AG04449 (cell line): Measurements from ENCODE around the gene OR5B21.

Experiments
- CTCF ChIA-PET: fragments of 350-600 bp; formaldehyde crosslinking; extraction: SDS; loops from one replicate; lab custom pipeline; 2021; ENCODE audit warnings: antibody characterized with exemption; lab: Yijun Ruan, JAX
- POLR2A ChIA-PET: fragments of 400-600, 350-600 bp; formaldehyde crosslinking; extraction: SDS; loops from one replicate; lab custom pipeline; 2020; ENCODE audit warnings: antibody characterized with exemption, inconsistent platforms; lab: Yijun Ruan, JAX
- DNase-seq: peaks from one replicate; pipeline ENCODE4 v3.0.0-alpha.2; 2010; ENCODE audit warnings: low read depth, low spot score
- H3K4me3 ChIP-seq: 2 replicates; pipeline ENCODE4 v1.5.1; 2011; ENCODE audit warnings: low read depth, mild to moderate bottlenecking, control low read depth, low read length
- TF ChIP-seq, protein P1 (sequence below): IDR thresholded peaks from one replicate; pipeline ENCODE4 v1.5.1; 2011; ENCODE audit warnings: mild to moderate bottlenecking, moderate library complexity, low read length, control low read depth, inconsistent platforms; ENCODE audit not compliant: insufficient read depth; ENCODE audit errors: missing control alignments

OR5B21 gene

GRCh38 chr11:58508005-58508404 is at the start of gene OR5B21:
Gene OR5B21 (minus strand): TSS chr11:58508105. CDS start chr11:58508105, 0 bp downstream.
- ChIA-PET CTCF (interaction anchor here (0.7 kb wide), 1 partner anchor 16 kb away, joined by 5 read pairs; no protein-coding TSS in a partner anchor), POLR2A (no interaction called here)
- DNase-seq: no peak
- TF ChIP-seq, protein P1, sequence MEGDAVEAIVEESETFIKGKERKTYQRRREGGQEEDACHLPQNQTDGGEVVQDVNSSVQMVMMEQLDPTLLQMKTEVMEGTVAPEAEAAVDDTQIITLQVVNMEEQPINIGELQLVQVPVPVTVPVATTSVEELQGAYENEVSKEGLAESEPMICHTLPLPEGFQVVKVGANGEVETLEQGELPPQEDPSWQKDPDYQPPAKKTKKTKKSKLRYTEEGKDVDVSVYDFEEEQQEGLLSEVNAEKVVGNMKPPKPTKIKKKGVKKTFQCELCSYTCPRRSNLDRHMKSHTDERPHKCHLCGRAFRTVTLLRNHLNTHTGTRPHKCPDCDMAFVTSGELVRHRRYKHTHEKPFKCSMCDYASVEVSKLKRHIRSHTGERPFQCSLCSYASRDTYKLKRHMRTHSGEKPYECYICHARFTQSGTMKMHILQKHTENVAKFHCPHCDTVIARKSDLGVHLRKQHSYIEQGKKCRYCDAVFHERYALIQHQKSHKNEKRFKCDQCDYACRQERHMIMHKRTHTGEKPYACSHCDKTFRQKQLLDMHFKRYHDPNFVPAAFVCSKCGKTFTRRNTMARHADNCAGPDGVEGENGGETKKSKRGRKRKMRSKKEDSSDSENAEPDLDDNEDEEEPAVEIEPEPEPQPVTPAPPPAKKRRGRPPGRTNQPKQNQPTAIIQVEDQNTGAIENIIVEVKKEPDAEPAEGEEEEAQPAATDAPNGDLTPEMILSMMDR: no peak
- no peak within 1 kb of the TSS for H3K4me3 ChIP-seq

GRCh38 chr11:58549644-58550043 is 41.7 kb upstream of the OR5B21 start:
- no peak for DNase-seq
- no peak overlapping the region for H3K4me3 ChIP-seq
- TF ChIP-seq, protein P1: no peak
- CTCF ChIA-PET: no interaction called here
- POLR2A ChIA-PET: no interaction called here

DNA sequence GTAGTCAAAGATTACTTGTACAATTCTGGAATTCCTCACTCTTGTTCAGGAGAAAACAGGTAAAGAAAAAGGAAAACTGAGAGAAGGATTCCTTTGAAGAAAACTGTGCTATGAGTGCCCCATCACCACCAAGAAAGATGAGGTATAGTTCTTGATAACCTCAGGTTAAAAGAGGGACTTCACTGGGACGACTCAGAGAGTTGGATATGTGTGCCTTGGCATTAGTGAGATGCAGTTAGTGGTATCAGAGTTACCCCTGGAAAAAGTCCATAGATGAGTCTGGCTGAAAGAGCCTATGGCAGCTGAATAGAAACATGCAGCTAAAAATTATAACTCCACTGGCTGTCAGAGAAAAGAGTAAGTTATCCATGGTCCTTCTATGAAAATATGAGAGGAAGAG is 38.9 kb upstream of the OR5B21 start:
- TF ChIP-seq, protein P1: no peak
- H3K4me3 ChIP-seq: no peak overlapping the region
- ChIA-PET POLR2A (no interaction called here), CTCF (interaction anchor here (1.0 to 1.4 kb wide), 4 partner anchors 21 to 23 kb away, joined by 3 to 5 read pairs (median 4); no protein-coding TSS in a partner anchor)
- no peak for DNase-seq

- POLR2A ChIA-PET: no interaction called here
Observed at GRCh38 chr11:58531865-58532341, 24.0 kb upstream of the OR5B21 start.

GRCh38 chr11:58530236-58530635 is 22.3 kb upstream of the OR5B21 start:
- CTCF ChIA-PET: interaction anchor here (1.0 kb wide), 2 partner anchors 17 to 29 kb away, joined by 3 read pairs; no protein-coding TSS in a partner anchor
- POLR2A ChIA-PET: no interaction called here
- TF ChIP-seq, protein P1: no peak
- no peak for DNase-seq
- H3K4me3 ChIP-seq: no peak overlapping the region

More at GRCh38 chr11:58531865-58532341, 24.0 kb upstream of the OR5B21 start:
- no peak overlapping the region for H3K4me3 ChIP-seq
- DNase-seq: no peak
- TF ChIP-seq, protein P1: no peak
- CTCF ChIA-PET: no interaction called here

GRCh38 chr11:58527429-58527828 is 19.5 kb upstream of the OR5B21 start:
- TF ChIP-seq, protein P1: no peak
- ChIA-PET POLR2A (no interaction called here), CTCF (interaction anchor here (0.7 to 4.5 kb wide), 4 partner anchors 7 to 1067 kb away, joined by 3 to 28 read pairs (median 4); partner anchors contain the start of gene RTN4RL2)
- DNase-seq: no peak
- H3K4me3 ChIP-seq: no peak overlapping the region
